Fibroblast of villous mesenchyme (primary cell): ENCODE data around the gene MYL11. TPM values are rescaled to one million over a fixed set of nuclear protein-coding genes. Genes with fewer than 3 reads are reported as not detected.

Experiments used
- DNase-seq: peaks from one replicate; pipeline ENCODE4 v3.0.0-alpha.2; 2010; ENCODE audit warnings: low read depth
- H3K4me3 ChIP-seq: 2 replicates; pipeline ENCODE4 v1.5.1; 2011; ENCODE audit warnings: low read depth, mild to moderate bottlenecking, low read length
- CTCF ChIP-seq: IDR thresholded peaks from 2 replicates; pipeline ENCODE4 v1.5.1; 2012; ENCODE audit warnings: low read depth, mild to moderate bottlenecking, low read length; ENCODE audit not compliant: insufficient read depth
- total RNA-seq: library from RNA; depleted of rRNA; stranded (reverse); fragments of >200 nt; gene quantifications from 2 replicates; pipeline ENCODE4 v1.2.3, GENCODE V29; 2012

Gene MYL11
- total RNA-seq, 1 donor, result not detected

- no peak overlapping the region for H3K4me3 ChIP-seq
- TF ChIP-seq CTCF, result peak; percentile 95
- DNase-seq, result peak; percentile 87
Observed at GRCh38 chr16:30409125-30410060, 34.8 kb downstream of the MYL11 start.

GRCh38 chr16:30413112-30413806, 38.7 kb downstream of the MYL11 start:
- no peak for TF ChIP-seq CTCF
- H3K4me3 ChIP-seq, result no peak overlapping the region

GRCh38 chr16:30414159-30414558, 39.6 kb downstream of the MYL11 start:
- H3K4me3 ChIP-seq, result no peak overlapping the region
- no peak for TF ChIP-seq CTCF
- no peak for DNase-seq

More at GRCh38 chr16:30413112-30413806, 38.7 kb downstream of the MYL11 start:
- DNase-seq, result no peak

- no peak for TF ChIP-seq CTCF
- H3K4me3 ChIP-seq, result no peak overlapping the region
- no peak for DNase-seq
Observed at GRCh38 chr16:30416047-30416603, 41.5 kb downstream of the MYL11 start.

- peak overlapping the region; percentile 67 for H3K4me3 ChIP-seq
- no peak for DNase-seq
- TF ChIP-seq CTCF, result no peak
Observed at GRCh38 chr16:30416624-30417528, 42.3 kb downstream of the MYL11 start.
